HepG2 (cell line): ENCODE data around the gene NME7. TPM values are rescaled to one million over a fixed set of nuclear protein-coding genes. Genes with fewer than 3 reads are reported as not detected.

ENCODE experiments used
- ATAC-seq: fragments of 200-7000 bp; cut with Tn5 transposase; 3 replicates; pipeline ENCODE4 v1.9.1; 2020; ENCODE audit warnings: mild to moderate bottlenecking, moderate library complexity
- BruUV-seq: library from RNA; stranded (reverse); fragments of 400-500 nt; replicated peaks from 2 replicates; lab custom pipeline; 2021; lab: Mats Ljungman, UMichigan
- CTCF ChIA-PET: fragments of 300-600 bp; formaldehyde crosslinking; extraction: SDS; loops from one replicate; lab custom pipeline; 2021; ENCODE audit warnings: low total read pairs, inconsistent platforms, low intra/inter-chr PET ratio; lab: Yijun Ruan, JAX
- POLR2A ChIA-PET: fragments of 350-600 bp; sonication (Branson Sonifier 250); formaldehyde crosslinking; loops from one replicate; lab custom pipeline; 2020; ENCODE audit warnings: antibody characterized with exemption, inconsistent platforms; lab: Yijun Ruan, JAX
- DNase-seq: peaks from one replicate; pipeline ENCODE4 v3.0.0-alpha.2; 2015; ENCODE audit warnings: low spot score
- FAIRE-seq: peaks from 3 replicates; lab custom pipeline; 2011; peaks lifted over from hg19 to GRCh38; lab: Jason Lieb, UNC
- H2AFZ ChIP-seq: one replicate; pipeline ENCODE4 v1.6.1; 2011; ENCODE audit warnings: low read length, inconsistent platforms
- H3K27ac ChIP-seq: fragments of 300-600 bp; 3 replicates; pipeline ENCODE4 v1.8.0; 2011; ENCODE audit warnings: mixed run types, mild to moderate bottlenecking, mixed read lengths, low read length, inconsistent platforms; ENCODE audit not compliant: insufficient read depth; ENCODE audit errors: extremely low read length
- H3K27me3 ChIP-seq, 2 experiments: fragments of 200-600 bp in 1 of 2; 2 replicates in 1 of 2; 3 replicates in 1 of 2; pipeline versions ENCODE4 v1.6.0 to v1.8.0; 2011; ENCODE audit warnings: low read length in 2 of 2, mild to moderate bottlenecking in 2 of 2, moderate library complexity in 2 of 2, inconsistent platforms in 1 of 2; ENCODE audit not compliant: insufficient read depth in 2 of 2, control insufficient read depth in 1 of 2
- H3K36me3 ChIP-seq, 2 experiments: fragments of 200-600 bp in 1 of 2; replicated peaks in 1 of 2; 2 replicates in 1 of 2; 3 replicates in 1 of 2; pipeline versions ENCODE4 v1.5.1 to v1.8.0; 2011; ENCODE audit warnings: low read length in 2 of 2, inconsistent platforms in 1 of 2; ENCODE audit not compliant: insufficient read depth in 2 of 2, control insufficient read depth in 1 of 2
- H3K4me1 ChIP-seq: 2 replicates; pipeline ENCODE4 v1.5.1; 2012; ENCODE audit warnings: low read length, inconsistent platforms; ENCODE audit not compliant: insufficient read depth
- H3K4me2 ChIP-seq: 2 replicates; pipeline ENCODE4 v1.6.0; 2011; ENCODE audit warnings: low read depth, low read length, inconsistent platforms
- H3K4me3 ChIP-seq, 3 experiments: fragments of 200-600 bp in 1 of 3; sonication (generic), shearing (Covaris generic) in 1 of 3; replicated peaks in 1 of 3; 2 replicates each; pipeline ENCODE4 v1.5.1; 2011 to 2016; ENCODE audit warnings: low read length in 3 of 3, inconsistent platforms in 2 of 3, low read depth in 2 of 3, mild to moderate bottlenecking in 2 of 3, control low read depth in 1 of 3, mixed read lengths in 1 of 3; ENCODE audit not compliant: insufficient read depth in 1 of 3
- H3K79me2 ChIP-seq: one replicate; pipeline ENCODE4 v1.6.1; 2011; ENCODE audit warnings: low read length, inconsistent platforms; ENCODE audit not compliant: insufficient read depth
- H3K9ac ChIP-seq: 2 replicates; pipeline ENCODE4 v1.6.0; 2011; ENCODE audit warnings: mild to moderate bottlenecking, low read depth, low read length, inconsistent platforms; ENCODE audit not compliant: insufficient read depth
- H3K9me3 ChIP-seq: 2 replicates; pipeline ENCODE4 v1.5.1; 2012; ENCODE audit warnings: mild to moderate bottlenecking, low read length
- H4K20me1 ChIP-seq: 2 replicates; pipeline ENCODE4 v1.6.0; 2011; ENCODE audit warnings: inconsistent platforms, mild to moderate bottlenecking, low read length, moderate library complexity; ENCODE audit not compliant: insufficient read depth
- ARID2 ChIP-seq: sonication (generic); formaldehyde crosslinking; IDR thresholded peaks from 2 replicates; pipeline ENCODE4 v1.8.1; 2022; ENCODE audit warnings: mild to moderate bottlenecking, missing genetic modification reagents, borderline replicate concordance
- BRCA1 ChIP-seq: sonication (generic); formaldehyde crosslinking; IDR thresholded peaks from 2 replicates; pipeline ENCODE4 v1.4.0; 2020; ENCODE audit warnings: missing genetic modification reagents
- CREB3 ChIP-seq: sonication (generic); formaldehyde crosslinking; IDR thresholded peaks from 2 replicates; pipeline ENCODE4 v1.5.0; 2020; ENCODE audit warnings: missing genetic modification reagents
- ESRRA ChIP-seq: sonication (generic); formaldehyde crosslinking; IDR thresholded peaks from 2 replicates; pipeline ENCODE4 v1.5.1; 2020; ENCODE audit warnings: mild to moderate bottlenecking, low read depth, missing genetic modification reagents
- KDM5B ChIP-seq: sonication (generic); formaldehyde crosslinking; IDR thresholded peaks from 2 replicates; pipeline ENCODE4 v1.4.0; 2020; ENCODE audit warnings: missing genetic modification reagents, mild to moderate bottlenecking, borderline replicate concordance
- MAX ChIP-seq: IDR thresholded peaks from 2 replicates; pipeline ENCODE4 v1.6.1; 2012; ENCODE audit warnings: inconsistent platforms
- NKX3-1 ChIP-seq: sonication (generic); formaldehyde crosslinking; IDR thresholded peaks from 2 replicates; pipeline ENCODE4 v1.5.0; 2020; ENCODE audit warnings: missing genetic modification reagents
- PPARG ChIP-seq: conservative IDR thresholded peaks from 2 replicates; pipeline ENCODE4 v1.6.1; 2016; ENCODE audit warnings: missing biosample characterization, missing genetic modification reagents
- SIN3B ChIP-seq: fragments of 150-350 bp; IDR thresholded peaks from 2 replicates; pipeline ENCODE4 v1.6.1; 2014; ENCODE audit warnings: low read length
- SPEN ChIP-seq: sonication (generic); formaldehyde crosslinking; IDR thresholded peaks from 2 replicates; pipeline ENCODE4 v1.5.1; 2020; ENCODE audit warnings: low read depth, mild to moderate bottlenecking, missing genetic modification reagents
- ZC3H4 ChIP-seq: sonication (generic); formaldehyde crosslinking; IDR thresholded peaks from 2 replicates; pipeline ENCODE4 v1.4.0; 2020; ENCODE audit warnings: missing genetic modification reagents, borderline replicate concordance
- ZFX ChIP-seq: sonication (generic); formaldehyde crosslinking; IDR thresholded peaks from 2 replicates; pipeline ENCODE4 v1.4.0; 2020; ENCODE audit warnings: mild to moderate bottlenecking, low read depth, missing genetic modification reagents, moderate library complexity
- ZNF329 ChIP-seq: sonication (generic); formaldehyde crosslinking; IDR thresholded peaks from 2 replicates; pipeline ENCODE4 v1.9.0; 2021; ENCODE audit warnings: low read depth, mild to moderate bottlenecking, missing genetic modification reagents
- ZNF337 ChIP-seq: sonication (generic); formaldehyde crosslinking; IDR thresholded peaks from 2 replicates; pipeline ENCODE4 v1.5.1; 2020; ENCODE audit warnings: missing genetic modification reagents, low read depth, mild to moderate bottlenecking, borderline replicate concordance
- ZNF501 ChIP-seq: sonication (generic); formaldehyde crosslinking; IDR thresholded peaks from 2 replicates; pipeline ENCODE4 v1.5.1; 2020; ENCODE audit warnings: mild to moderate bottlenecking, moderate library complexity, missing genetic modification reagents
- ZNF574 ChIP-seq: sonication (generic); formaldehyde crosslinking; IDR thresholded peaks from 2 replicates; pipeline ENCODE4 v1.4.0; 2020; ENCODE audit warnings: missing genetic modification reagents
- ZNF607 ChIP-seq: sonication (generic); formaldehyde crosslinking; IDR thresholded peaks from 2 replicates; pipeline ENCODE4 v1.5.1; 2020; ENCODE audit warnings: missing genetic modification reagents, mild to moderate bottlenecking, borderline replicate concordance
- WGBS: methylation state at CpG from one replicate; pipeline ENCODE4 v1.1.6; 2017; ENCODE audit warnings: low lambda C conversion rate; 5-methylcytosine and 5-hydroxymethylcytosine counted together
- in situ Hi-C: cut with HindIII; loops from 2 replicates; pipeline ENCODE4 v1.10.0; 2017; ENCODE audit warnings: low pct_unique_long_range_greater_than_20kb; ENCODE audit not compliant: extremely low pct_ligation_motif_present
- intact Hi-C: fragments of 100-400 bp; cut with micrococcal nuclease; formaldehyde crosslinking; loops from one replicate; pipeline ENCODE4 v1.10.0; 2022; ENCODE audit not compliant: unreplicated experiment
- polyA plus RNA-seq, 8 experiments: library from polyadenylated mRNA; depleted of rRNA in 3 of 8; stranded (reverse) in 7 of 8; unstranded in 1 of 8; fragments of >200 nt; fragmentation: Illumina TruSeq in 4 of 8; extraction: Trizol in 4 of 8; gene quantifications; 2 replicates each; pipeline versions ENCODE4 v1.2.1 to v1.2.3, GENCODE V29; 2011 to 2016; ENCODE audit warnings: low read depth in 4 of 8, missing spikeins in 1 of 8, mixed read lengths in 1 of 8; ENCODE audit not compliant: insufficient read depth in 1 of 8
- total RNA-seq, 5 experiments: library from RNA; depleted of rRNA; stranded (reverse); fragments of >200 nt; fragmentation: Illumina TruSeq; extraction: Trizol; gene quantifications; 2 replicates each; pipeline ENCODE4 v1.2.3, GENCODE V29; 2016; ENCODE audit warnings: low read depth in 1 of 5

NME7 gene
- total and polyA plus RNA-seq, 2 of the 13 experiments (the other 11 are each of a cell fraction or from before 2014, with no cell fraction given), result 9.4 to 22.5 TPM

GRCh38 chr1:169108863-169109560 lies 258.6 kb downstream of the NME7 start:
- Histone ChIP-seq H3K4me3 (peak overlapping the region; percentile 95 to 99 (median 96)), H3K27me3 (no peaks in the 10 kb centered on the region; a peak in 1 of 5 replicates), H2AFZ (no peak overlapping the region), H3K4me2 (peak overlapping the region; percentile 98), H3K9me3 (no peaks in the 10 kb centered on the region), H3K4me1 (peaks cover 65% of the 10 kb centered on the region), H3K36me3 (peaks cover 8 to 28% of the 10 kb centered on the region in 2 experiments), H3K79me2 (peaks cover 73% of the 10 kb centered on the region), H4K20me1 (peaks cover 50% of the 10 kb centered on the region), H3K27ac (peak overlapping the region; percentile 95), H3K9ac (peak overlapping the region; percentile 95)
- CTCF ChIA-PET, result no interaction called here
- BruUV-seq, result no TSS peak
- ATAC-seq (peak; percentile 38), DNase-seq (peak; percentile 71), FAIRE-seq (no peak)
- in situ Hi-C loops (no loop called here), intact Hi-C loops (loop anchor here (1.0 to 10.0 kb wide), 7 partner anchors 104 to 506 kb away; partner anchors contain the start of gene SLC19A2)
- 2% methylated on average over 10 of the region's 10 CpGs for WGBS
- POLR2A ChIA-PET, result interaction anchor here (0.6 to 4.6 kb wide), 8 partner anchors 8 to 766 kb away, joined by 3 to 26 read pairs (median 4); no protein-coding TSS in a partner anchor
- TF ChIP-seq SPEN (peak; percentile 37), KDM5B (CRISPR knock-in tag) (no peak), ZFX (CRISPR knock-in tag) (peak; percentile 50), MAX (0 out of 2 replicates have a peak, but pooled peaks have one; percentile 18), CREB3 (CRISPR knock-in tag) (0 out of 2 replicates have a peak, but pooled peaks have one; percentile 37), ZNF607 (0 out of 2 replicates have a peak, but pooled peaks have one; percentile 31), ESRRA (CRISPR knock-in tag) (0 out of 2 replicates have a peak, but pooled peaks have one; percentile 44), ZNF337 (CRISPR knock-in tag) (0 out of 2 replicates have a peak, but pooled peaks have one; percentile 47), ZNF329 (CRISPR knock-in tag) (no peak), NKX3-1 (CRISPR knock-in tag) (0 out of 2 replicates have a peak, but pooled peaks have one; percentile 34), ARID2 (CRISPR knock-in tag) (0 out of 2 replicates have a peak, but pooled peaks have one; percentile 9), BRCA1 (CRISPR knock-in tag) (0 out of 2 replicates have a peak, but pooled peaks have one; percentile 35), ZNF501 (CRISPR knock-in tag) (0 out of 2 replicates have a peak, but pooled peaks have one; percentile 33), PPARG (no peak), ZNF574 (CRISPR knock-in tag) (peak; percentile 38; the same call in 1 of the 2 replicates), ZC3H4 (CRISPR knock-in tag) (no peak), SIN3B (0 out of 2 replicates have a peak, but pooled peaks have one; percentile 13)
